Left ventricle myocardium inferior (tissue), 1 donor: ENCODE results near the gene PSEN1. TPM values are rescaled to one million over a fixed set of nuclear protein-coding genes. Genes with fewer than 3 reads are reported as not detected.
"Not testable (repeated sequence)": the region's sequence is repeated elsewhere in the genome, so short reads cannot be mapped to it uniquely, and the experiment has no call there.

Experiments used
- DNase-seq: peaks from one replicate; pipeline ENCODE4 v3.0.0-alpha.2; 2020
- H3K27ac ChIP-seq: fragments of 200-600 bp; replicated peaks from 2 replicates; pipeline ENCODE4 v1.8.0; 2021
- H3K27me3 ChIP-seq: fragments of 200-600 bp; 2 replicates; pipeline ENCODE4 v1.8.0; 2021; ENCODE audit warnings: low read depth
- H3K36me3 ChIP-seq: fragments of 200-600 bp; 2 replicates; pipeline ENCODE4 v1.8.0; 2021
- H3K4me1 ChIP-seq: fragments of 200-600 bp; 2 replicates; pipeline ENCODE4 v1.8.0; 2021
- H3K4me3 ChIP-seq: fragments of 200-600 bp; 2 replicates; pipeline ENCODE4 v1.8.0; 2021; ENCODE audit warnings: mild to moderate bottlenecking, moderate library complexity
- H3K9me3 ChIP-seq: fragments of 200-600 bp; replicated peaks from 2 replicates; pipeline ENCODE4 v1.8.0; 2021
- CTCF ChIP-seq: fragments of 200-600 bp; IDR thresholded peaks from 2 replicates; pipeline ENCODE4 v1.8.0; 2021; ENCODE audit warnings: antibody characterized with exemption, mild to moderate bottlenecking, borderline replicate concordance
- intact Hi-C: fragments of 100-400 bp; cut with micrococcal nuclease; formaldehyde crosslinking; loops from one replicate; pipeline ENCODE4 v1.11.0; 2022
- total RNA-seq: library from RNA; stranded (reverse); fragmentation: NEBNext Ultra II Directional; extraction: Animal tissue kit (Norgen Biotek cat#: 25700); gene quantifications from one replicate; pipeline ENCODE4 v1.2.1, GENCODE V29; 2021
- donor health status: DM: no; HTN: yes; CAD: no; lungs with severe emphysema.

Gene PSEN1
- total RNA-seq, 1 donor from 2014 or later, result 25.2 TPM

- H3K4me3 ChIP-seq, result no peak overlapping the region
- no peak for TF ChIP-seq CTCF
- no peaks in the 10 kb centered on the region for H3K4me1 ChIP-seq
- no peaks in the 10 kb centered on the region for H3K27me3 ChIP-seq
- H3K36me3 ChIP-seq, result peaks cover 80% of the 10 kb centered on the region
- H3K9me3 ChIP-seq, result no peaks in the 10 kb centered on the region
- intact Hi-C loops, result loop anchor here (10.0 kb wide), 1 partner anchor 302 kb away; no protein-coding TSS in a partner anchor
- H3K27ac ChIP-seq, result no peak overlapping the region
- no peak for DNase-seq
Measured at GRCh38 chr14:73172500-73172899, 36.2 kb downstream of the PSEN1 start.

DNA sequence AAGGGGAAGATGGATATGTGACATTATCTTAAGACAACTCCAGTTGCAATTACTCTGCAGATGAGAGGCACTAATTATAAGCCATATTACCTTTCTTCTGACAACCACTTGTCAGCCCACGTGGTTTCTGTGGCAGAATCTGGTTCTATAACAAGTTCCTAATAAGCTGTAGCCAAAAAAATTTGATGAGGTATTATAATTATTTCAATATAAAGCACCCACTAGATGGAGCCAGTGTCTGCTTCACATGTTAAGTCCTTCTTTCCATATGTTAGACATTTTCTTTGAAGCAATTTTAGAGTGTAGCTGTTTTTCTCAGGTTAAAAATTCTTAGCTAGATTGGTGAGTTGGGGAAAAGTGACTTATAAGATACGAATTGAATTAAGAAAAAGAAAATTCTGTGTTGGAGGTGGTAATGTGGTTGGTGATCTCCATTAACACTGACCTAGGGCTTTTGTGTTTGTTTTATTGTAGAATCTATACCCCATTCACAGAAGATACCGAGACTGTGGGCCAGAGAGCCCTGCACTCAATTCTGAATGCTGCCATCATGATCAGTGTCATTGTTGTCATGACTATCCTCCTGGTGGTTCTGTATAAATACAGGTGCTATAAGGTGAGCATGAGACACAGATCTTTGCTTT lies 36.9 kb downstream of the PSEN1 start:
- DNase-seq, result no peak
- intact Hi-C loops, result loop anchor here (10.0 kb wide), 1 partner anchor 302 kb away; no protein-coding TSS in a partner anchor
- Histone ChIP-seq H3K4me1 (no peaks in the 10 kb centered on the region), H3K4me3 (no peak overlapping the region), H3K9me3 (no peaks in the 10 kb centered on the region), H3K27ac (no peak overlapping the region), H3K36me3 (peaks cover 76% of the 10 kb centered on the region), H3K27me3 (no peaks in the 10 kb centered on the region)
- TF ChIP-seq CTCF, result peak; percentile 56

DNA sequence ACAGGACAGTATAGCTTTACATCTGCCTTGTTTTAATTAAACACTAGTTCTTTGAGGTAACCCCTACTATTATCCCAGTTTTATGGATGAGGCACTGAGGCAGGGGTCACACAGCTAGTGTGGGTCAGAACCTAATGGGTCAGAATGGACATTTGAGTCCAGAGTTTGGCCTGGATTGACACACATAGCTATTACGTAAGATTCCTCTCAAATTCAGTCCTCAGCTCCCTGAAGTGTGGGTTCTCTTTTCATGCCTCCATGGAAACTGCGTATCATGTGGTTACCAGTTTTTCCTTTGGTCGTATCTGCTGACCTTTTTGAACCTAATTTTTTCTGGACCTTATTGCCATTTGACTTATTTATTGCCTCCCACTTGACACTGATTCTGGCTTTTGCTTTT lies 40.4 kb downstream of the PSEN1 start:
- no peaks in the 10 kb centered on the region for H3K27me3 ChIP-seq
- intact Hi-C loops, result loop anchor here (10.0 kb wide), 1 partner anchor 298 kb away; no protein-coding TSS in a partner anchor
- DNase-seq, result no peak
- peaks cover 11% of the 10 kb centered on the region for H3K4me1 ChIP-seq
- peaks cover 57% of the 10 kb centered on the region for H3K36me3 ChIP-seq
- H3K9me3 ChIP-seq, result no peaks in the 10 kb centered on the region
- H3K4me3 ChIP-seq, result no peak overlapping the region
- TF ChIP-seq CTCF, result no peak
- H3K27ac ChIP-seq, result no peak overlapping the region

DNA sequence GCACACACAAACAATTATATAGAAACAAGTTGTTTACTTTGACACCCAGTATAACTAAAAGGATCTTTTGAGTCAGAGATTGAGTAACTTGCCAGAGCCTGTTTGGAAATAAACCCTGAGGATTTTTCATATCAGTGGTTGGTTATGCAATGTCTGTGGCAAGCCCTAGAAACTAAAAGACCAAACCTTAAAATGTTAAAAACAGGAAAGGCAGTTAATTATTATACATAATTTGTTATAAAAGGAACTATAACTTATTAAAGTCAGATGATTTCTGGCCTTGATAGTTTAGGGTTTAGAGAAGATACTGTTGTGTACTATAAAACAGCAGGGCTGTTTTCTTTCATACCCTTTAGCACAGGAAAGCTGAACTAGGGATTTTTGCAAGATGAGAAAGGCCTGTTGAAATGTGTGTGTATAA lies 44.1 kb downstream of the PSEN1 start:
- intact Hi-C loops, result no loop called here
- TF ChIP-seq CTCF, result no peak
- Histone ChIP-seq H3K9me3 (no peaks in the 10 kb centered on the region), H3K27ac (peak overlapping the region; percentile 67), H3K27me3 (no peaks in the 10 kb centered on the region), H3K4me1 (peaks cover 11% of the 10 kb centered on the region), H3K36me3 (peaks cover 26% of the 10 kb centered on the region), H3K4me3 (no peak overlapping the region)
- no peak for DNase-seq

- H3K27me3 ChIP-seq, DNase-seq, H3K4me3 ChIP-seq, H3K9me3 ChIP-seq, intact Hi-C loops: not testable (repeated sequence)
- Histone ChIP-seq H3K36me3 (peaks cover 22% of the 10 kb centered on the region), H3K4me1 (peaks cover 11% of the 10 kb centered on the region), H3K27ac (peak overlapping the region; percentile 67)
Measured at GRCh38 chr14:73180969-73181368, 44.7 kb downstream of the PSEN1 start.

DNA sequence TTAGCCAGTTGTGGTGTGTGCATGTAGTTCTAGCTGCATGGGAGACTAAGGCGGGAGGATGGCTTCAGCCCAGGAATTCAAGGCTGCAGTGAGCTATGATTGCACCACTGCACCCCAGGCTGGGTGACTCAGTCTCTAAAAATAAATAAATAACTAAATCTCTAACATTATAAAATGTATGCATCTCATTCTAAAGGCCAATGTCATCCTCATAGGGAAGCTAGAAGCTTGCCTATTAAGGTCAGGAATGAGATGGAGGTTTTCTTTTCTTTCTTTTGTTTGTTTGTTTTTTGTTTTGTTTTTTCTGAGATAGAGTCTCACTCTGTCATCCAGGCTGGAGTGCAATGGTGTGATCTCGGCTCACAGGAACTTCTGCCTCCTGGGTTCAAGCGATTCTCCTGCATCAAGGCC lies 52.2 kb downstream of the PSEN1 start:
- intact Hi-C loops, result no loop called here
- no peaks in the 10 kb centered on the region for H3K27me3 ChIP-seq
- no peak for DNase-seq
- no peaks in the 10 kb centered on the region for H3K9me3 ChIP-seq
- TF ChIP-seq CTCF, result no peak
- no peaks in the 10 kb centered on the region for H3K4me1 ChIP-seq
- no peak overlapping the region for H3K27ac ChIP-seq
- H3K4me3 ChIP-seq, result no peak overlapping the region
- H3K36me3 ChIP-seq, result peaks cover 63% of the 10 kb centered on the region
